K562 (cell line): ENCODE data around the gene SRF. TPM values are rescaled to one million over a fixed set of nuclear protein-coding genes. Genes with fewer than 3 reads are reported as not detected.

ENCODE experiments used
- ATAC-seq: fragments of 200-7000 bp; cut with Tn5 transposase; 3 replicates; pipeline ENCODE4 v1.9.1; 2020; ENCODE audit warnings: moderate library complexity
- BruUV-seq: library from RNA; stranded (reverse); fragments of 400-500 nt; replicated peaks from 2 replicates; lab custom pipeline; 2021; lab: Mats Ljungman, UMichigan
- CTCF ChIA-PET: fragments of 300-600 bp; formaldehyde crosslinking; extraction: SDS; loops from one replicate; lab custom pipeline; 2021; ENCODE audit warnings: low intra/inter-chr PET ratio; lab: Yijun Ruan, JAX
- POLR2A ChIA-PET: fragments of 300-600, 350-650 bp; sonication (Branson Sonifier 250); formaldehyde crosslinking; extraction: SDS; loops from one replicate; lab custom pipeline; 2021; ENCODE audit warnings: antibody characterized with exemption, inconsistent platforms; lab: Yijun Ruan, JAX
- DNase-seq, 4 experiments: peaks; one replicate each; pipeline versions ENCODE4 v3.0.0 to v3.0.0-alpha.2; 2011 to 2018; ENCODE audit warnings: low spot score in 3 of 4, mixed read lengths in 3 of 4; ENCODE audit errors: extremely low read depth in 1 of 4
- FAIRE-seq: peaks from 2 replicates; lab custom pipeline; 2011; peaks lifted over from hg19 to GRCh38; lab: Jason Lieb, UNC
- H2AFZ ChIP-seq: 2 replicates; pipeline ENCODE4 v1.6.0; 2011; ENCODE audit warnings: low read depth, low read length, control low read depth, inconsistent platforms
- H3K27ac ChIP-seq: fragments of 200-600 bp; 3 replicates; pipeline ENCODE4 v1.8.0; 2011; ENCODE audit warnings: low read depth, mild to moderate bottlenecking, control low read depth, inconsistent platforms, low read length, moderate library complexity, mixed read lengths; ENCODE audit errors: extremely low read depth
- H3K27me3 ChIP-seq, 2 experiments: fragments of 300-600 bp in 1 of 2; 2 replicates in 1 of 2; 3 replicates in 1 of 2; pipeline versions ENCODE4 v1.6.0 to v1.8.0; 2011; ENCODE audit warnings: inconsistent platforms in 2 of 2, low read length in 2 of 2, mild to moderate bottlenecking in 1 of 2, mixed read lengths in 1 of 2, moderate library complexity in 1 of 2; ENCODE audit not compliant: control insufficient read depth in 2 of 2, insufficient read depth in 2 of 2
- H3K36me3 ChIP-seq: fragments of 300-600 bp; 3 replicates; pipeline ENCODE4 v1.8.0; 2011; ENCODE audit warnings: mild to moderate bottlenecking, low read length, inconsistent platforms; ENCODE audit not compliant: control insufficient read depth, insufficient read depth
- H3K4me1 ChIP-seq, 2 experiments: fragments of 200-600 bp in 1 of 2; replicated peaks in 1 of 2; 2 replicates in 1 of 2; 3 replicates in 1 of 2; pipeline versions ENCODE4 v1.5.1 to v1.8.0; 2011; ENCODE audit warnings: inconsistent platforms in 2 of 2, low read length in 2 of 2, mild to moderate bottlenecking in 1 of 2, mixed read lengths in 1 of 2, moderate library complexity in 1 of 2; ENCODE audit not compliant: control insufficient read depth in 2 of 2, insufficient read depth in 2 of 2
- H3K4me2 ChIP-seq: 2 replicates; pipeline ENCODE4 v1.6.1; 2011; ENCODE audit warnings: low read length, control low read depth, inconsistent platforms, mixed read lengths; ENCODE audit not compliant: insufficient read depth
- H3K4me3 ChIP-seq: fragments of 200-600 bp; sonication (generic), shearing (Covaris generic); 2 replicates; pipeline ENCODE4 v1.5.1; 2016; ENCODE audit warnings: control low read depth, inconsistent platforms
- H3K79me2 ChIP-seq: fragments of 200-600 bp; 3 replicates; pipeline ENCODE4 v1.8.0; 2011; ENCODE audit warnings: low read length, inconsistent platforms; ENCODE audit not compliant: control insufficient read depth, insufficient read depth
- H3K9ac ChIP-seq, 2 experiments: 2 replicates each; pipeline versions ENCODE4 v1.6.0 to v1.6.1; 2011; ENCODE audit warnings: low read depth in 2 of 2, low read length in 2 of 2, control low read depth in 1 of 2, inconsistent platforms in 1 of 2, mild to moderate bottlenecking in 1 of 2, mixed read lengths in 1 of 2; ENCODE audit not compliant: insufficient read depth in 1 of 2
- H3K9me1 ChIP-seq: one replicate; pipeline ENCODE4 v1.6.0; 2011; ENCODE audit warnings: inconsistent platforms, mild to moderate bottlenecking, low read length, moderate library complexity; ENCODE audit not compliant: control insufficient read depth, insufficient read depth
- H3K9me3 ChIP-seq: replicated peaks from 2 replicates; pipeline ENCODE4 v1.5.1; 2011; ENCODE audit warnings: low read depth, low read length, inconsistent platforms; ENCODE audit not compliant: control insufficient read depth, insufficient read depth
- H4K20me1 ChIP-seq: replicated peaks from 2 replicates; pipeline ENCODE4 v1.6.1; 2011; ENCODE audit warnings: low read length, inconsistent platforms, mixed read lengths; ENCODE audit not compliant: control insufficient read depth, insufficient read depth
- DIDO1 ChIP-seq: fragments of 450-650 bp; IDR thresholded peaks from 2 replicates; pipeline ENCODE4 v1.6.1; 2016; ENCODE audit warnings: low read depth, missing biosample characterization, missing genetic modification characterization
- HCFC1 ChIP-seq: IDR thresholded peaks from 2 replicates; pipeline ENCODE4 v1.6.1; 2012; ENCODE audit warnings: low read depth, low read length, improper control_type of control experiment
- TCFL5 ChIP-seq: fragments of 250-450 bp; sonication (Bioruptor Pico); conservative IDR thresholded peaks from 2 replicates; pipeline ENCODE4 v1.6.1; 2021; ENCODE audit warnings: mild to moderate bottlenecking, moderate library complexity, matching md5 sums
- ZNF778 ChIP-seq: fragments of 450-650 bp; formaldehyde crosslinking; IDR thresholded peaks from 2 replicates; pipeline ENCODE4 v1.4.0; 2020; ENCODE audit warnings: mild to moderate bottlenecking, moderate library complexity
- WGBS: fragments of 100-300 bp; shearing (Covaris generic); methylation state at CpG from one replicate; pipeline ENCODE4 v1.1.6; 2016; ENCODE audit warnings: low coverage, mixed read lengths; ENCODE audit not compliant: insufficient coverage; ENCODE audit errors: missing lambda C conversion rate; 5-methylcytosine and 5-hydroxymethylcytosine counted together
- in situ Hi-C: fragments of 300-500 bp; cut with MboI; formaldehyde crosslinking; loops from 4 replicates; pipeline ENCODE4 v1.15.0; 2018; ENCODE audit warnings: inconsistent platforms, mixed read lengths
- intact Hi-C: fragments of 100-400 bp; cut with micrococcal nuclease; formaldehyde crosslinking; loops from 2 replicates; pipeline ENCODE4 v1.14.2; 2022
- polyA plus RNA-seq, 8 experiments: library from polyadenylated mRNA; depleted of rRNA in 4 of 8; stranded (reverse) in 5 of 8; unstranded in 3 of 8; fragments of >200 nt; fragmentation: Nextera tagmentation in 2 of 8; fragmentation: Illumina TruSeq in 1 of 8; extraction: Ambion mirVana in 2 of 8; extraction: Trizol in 1 of 8; gene quantifications; 2 replicates each; pipeline versions ENCODE4 v1.2.1 to v1.2.3, GENCODE V29; 2011 to 2014; ENCODE audit warnings: inconsistent platforms in 1 of 8, missing spikeins in 1 of 8
- total RNA-seq, 7 experiments: library from RNA; depleted of rRNA in 6 of 7; stranded (reverse); fragments of >200 nt in 6 of 7; fragmentation: Illumina TruSeq in 2 of 7; extraction: Trizol in 2 of 7; gene quantifications; 2 replicates each; pipeline versions ENCODE4 v1.2.1 to v1.2.3, GENCODE V29; 2011 to 2021; ENCODE audit warnings: low replicate concordance in 1 of 7
- TF ChIP-seq, protein P1 (sequence below): fragments of 450-650 bp; IDR thresholded peaks from 2 replicates; pipeline ENCODE4 v1.6.1; 2014; ENCODE audit warnings: low read depth, mild to moderate bottlenecking, moderate library complexity, borderline replicate concordance

Gene SRF
- total and polyA plus RNA-seq, 9 of the 15 experiments (the other 6 are each of a cell fraction or from before 2014, with no cell fraction given), result 2.5 to 37.0 (median 24.6) TPM

DNA sequence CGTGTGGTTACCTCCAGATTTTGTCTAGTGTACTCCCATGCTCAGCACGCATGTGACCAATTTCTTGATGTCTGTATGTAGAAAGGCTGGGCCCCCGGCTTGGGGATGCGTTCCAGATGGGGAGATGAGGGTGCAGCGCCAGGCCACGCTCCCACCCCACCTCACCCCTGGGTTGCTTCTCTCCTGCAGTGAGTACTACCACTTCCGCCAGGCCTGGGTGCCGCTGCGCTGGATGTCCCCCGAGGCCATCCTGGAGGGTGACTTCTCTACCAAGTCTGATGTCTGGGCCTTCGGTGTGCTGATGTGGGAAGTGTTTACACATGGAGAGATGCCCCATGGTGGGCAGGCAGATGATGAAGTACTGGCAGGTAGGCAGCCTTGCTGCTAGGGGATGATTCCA, 11.5 kb upstream of the SRF start:
- DNase-seq (no peak), ATAC-seq (no peak), FAIRE-seq (no peak)
- H2AFZ ChIP-seq, result no peak overlapping the region
- H3K4me2 ChIP-seq, result no peak overlapping the region
- peaks cover 3 to 9% of the 10 kb centered on the region in 2 experiments; a peak in 4 of 5 replicates for H3K4me1 ChIP-seq
- POLR2A ChIA-PET, result interaction anchor here (0.7 to 2.0 kb wide), 3 partner anchors 10 to 21 kb away, joined by 3 to 9 read pairs (median 3); partner anchors contain the start of genes CUL9 and SRF
- TF ChIP-seq, protein P1, sequence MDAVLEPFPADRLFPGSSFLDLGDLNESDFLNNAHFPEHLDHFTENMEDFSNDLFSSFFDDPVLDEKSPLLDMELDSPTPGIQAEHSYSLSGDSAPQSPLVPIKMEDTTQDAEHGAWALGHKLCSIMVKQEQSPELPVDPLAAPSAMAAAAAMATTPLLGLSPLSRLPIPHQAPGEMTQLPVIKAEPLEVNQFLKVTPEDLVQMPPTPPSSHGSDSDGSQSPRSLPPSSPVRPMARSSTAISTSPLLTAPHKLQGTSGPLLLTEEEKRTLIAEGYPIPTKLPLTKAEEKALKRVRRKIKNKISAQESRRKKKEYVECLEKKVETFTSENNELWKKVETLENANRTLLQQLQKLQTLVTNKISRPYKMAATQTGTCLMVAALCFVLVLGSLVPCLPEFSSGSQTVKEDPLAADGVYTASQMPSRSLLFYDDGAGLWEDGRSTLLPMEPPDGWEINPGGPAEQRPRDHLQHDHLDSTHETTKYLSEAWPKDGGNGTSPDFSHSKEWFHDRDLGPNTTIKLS, result no peak
- no peak for TF ChIP-seq ZNF778 (CRISPR knock-in tag)
- TF ChIP-seq DIDO1 (tag), result no peak
- TF ChIP-seq TCFL5 (CRISPR knock-in tag), result no peak
- no peak for TF ChIP-seq HCFC1
- 69% methylated on average over 11 of the region's 11 CpGs for WGBS
- BruUV-seq, result no TSS peak
- peaks cover 3% of the 10 kb centered on the region for H3K9me1 ChIP-seq
- H3K36me3 ChIP-seq, result no peaks in the 10 kb centered on the region
- intact Hi-C loops, result no loop called here
- no peaks in the 10 kb centered on the region for H4K20me1 ChIP-seq
- CTCF ChIA-PET, result no interaction called here
- H3K79me2 ChIP-seq, result no peaks in the 10 kb centered on the region
- H3K27me3 ChIP-seq, result no peaks in the 10 kb centered on the region
- peak overlapping the region in 1 of 2 experiments; percentile 67; a peak in 2 of 4 replicates for H3K9ac ChIP-seq
- in situ Hi-C loops, result no loop called here
- no peak overlapping the region for H3K4me3 ChIP-seq
- H3K27ac ChIP-seq, result no peak overlapping the region
- no peaks in the 10 kb centered on the region for H3K9me3 ChIP-seq
